ENCODE data around the gene SEMA5A.

GRCh38 chr5:9477537-9477936, 68.3 kb downstream of the SEMA5A start:
- TF ChIP-seq TAF1 (IDR thresholded peaks at IDR 0.05; ENCODE audit: borderline replicate concordance, insufficient read depth, low read length) (no peak), POLR2AphosphoS5 (IDR thresholded peaks at IDR 0.05; ENCODE audit: low read depth, low read length) (no peak), SIN3A (IDR thresholded peaks at IDR 0.05; ENCODE audit: borderline replicate concordance, insufficient read depth, low read length) (no peak)
- TF ChIP-seq, protein P1, sequence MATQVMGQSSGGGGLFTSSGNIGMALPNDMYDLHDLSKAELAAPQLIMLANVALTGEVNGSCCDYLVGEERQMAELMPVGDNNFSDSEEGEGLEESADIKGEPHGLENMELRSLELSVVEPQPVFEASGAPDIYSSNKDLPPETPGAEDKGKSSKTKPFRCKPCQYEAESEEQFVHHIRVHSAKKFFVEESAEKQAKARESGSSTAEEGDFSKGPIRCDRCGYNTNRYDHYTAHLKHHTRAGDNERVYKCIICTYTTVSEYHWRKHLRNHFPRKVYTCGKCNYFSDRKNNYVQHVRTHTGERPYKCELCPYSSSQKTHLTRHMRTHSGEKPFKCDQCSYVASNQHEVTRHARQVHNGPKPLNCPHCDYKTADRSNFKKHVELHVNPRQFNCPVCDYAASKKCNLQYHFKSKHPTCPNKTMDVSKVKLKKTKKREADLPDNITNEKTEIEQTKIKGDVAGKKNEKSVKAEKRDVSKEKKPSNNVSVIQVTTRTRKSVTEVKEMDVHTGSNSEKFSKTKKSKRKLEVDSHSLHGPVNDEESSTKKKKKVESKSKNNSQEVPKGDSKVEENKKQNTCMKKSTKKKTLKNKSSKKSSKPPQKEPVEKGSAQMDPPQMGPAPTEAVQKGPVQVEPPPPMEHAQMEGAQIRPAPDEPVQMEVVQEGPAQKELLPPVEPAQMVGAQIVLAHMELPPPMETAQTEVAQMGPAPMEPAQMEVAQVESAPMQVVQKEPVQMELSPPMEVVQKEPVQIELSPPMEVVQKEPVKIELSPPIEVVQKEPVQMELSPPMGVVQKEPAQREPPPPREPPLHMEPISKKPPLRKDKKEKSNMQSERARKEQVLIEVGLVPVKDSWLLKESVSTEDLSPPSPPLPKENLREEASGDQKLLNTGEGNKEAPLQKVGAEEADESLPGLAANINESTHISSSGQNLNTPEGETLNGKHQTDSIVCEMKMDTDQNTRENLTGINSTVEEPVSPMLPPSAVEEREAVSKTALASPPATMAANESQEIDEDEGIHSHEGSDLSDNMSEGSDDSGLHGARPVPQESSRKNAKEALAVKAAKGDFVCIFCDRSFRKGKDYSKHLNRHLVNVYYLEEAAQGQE (IDR thresholded peaks at IDR 0.05; ENCODE audit: insufficient read depth in 1 of 2, low read depth in 2 of 2, low read length in 2 of 2) = no peak
